WERI-Rb-1 (cell line): ENCODE data around the gene FBXO28.

ENCODE experiments used
- DNase-seq: peaks from one replicate; pipeline ENCODE4 v3.0.0-alpha.2; 2020
- H3K27ac ChIP-seq: fragments of 250-450 bp; sonication (Bioruptor Pico); 2 replicates; pipeline ENCODE4 v1.5.1; 2020; ENCODE audit warnings: mild to moderate bottlenecking, moderate library complexity
- H3K27me3 ChIP-seq: fragments of 250-450 bp; sonication (Bioruptor Pico); 2 replicates; pipeline ENCODE4 v1.5.1; 2021; ENCODE audit warnings: mild to moderate bottlenecking, low read depth, moderate library complexity; ENCODE audit not compliant: insufficient read depth, severe bottlenecking
- H3K36me3 ChIP-seq: fragments of 250-450 bp; sonication (Bioruptor Pico); 2 replicates; pipeline ENCODE4 v1.5.1; 2020; ENCODE audit warnings: mild to moderate bottlenecking, moderate library complexity
- H3K4me3 ChIP-seq: 2 replicates; pipeline ENCODE4 v1.5.1; 2011; ENCODE audit warnings: low read depth, mild to moderate bottlenecking, control low read depth, low read length
- H3K9me3 ChIP-seq: fragments of 250-450 bp; sonication (Bioruptor Pico); 2 replicates; pipeline ENCODE4 v1.5.1; 2021; ENCODE audit warnings: mild to moderate bottlenecking, moderate library complexity; ENCODE audit not compliant: severe bottlenecking
- CTCF ChIP-seq: IDR thresholded peaks from 2 replicates; pipeline ENCODE4 v1.5.1; 2011; ENCODE audit warnings: low read depth, mild to moderate bottlenecking, control low read depth, inconsistent platforms, low read length

The FBXO28 gene

GRCh38 chr1:224170748-224171478, 57.0 kb downstream of the FBXO28 start:
- Histone ChIP-seq H3K4me3 (no peak overlapping the region), H3K36me3 (no peaks in the 10 kb centered on the region), H3K9me3 (no peaks in the 10 kb centered on the region), H3K27ac (no peak overlapping the region), H3K27me3 (no peaks in the 10 kb centered on the region)
- no peak for DNase-seq
- 0 out of 2 replicates have a peak, but pooled peaks have one; percentile 21 for TF ChIP-seq CTCF

- no peak for DNase-seq
- no peak for TF ChIP-seq CTCF
- Histone ChIP-seq H3K36me3 (no peaks in the 10 kb centered on the region), H3K27me3 (no peaks in the 10 kb centered on the region), H3K9me3 (no peaks in the 10 kb centered on the region), H3K4me3 (no peak overlapping the region), H3K27ac (no peak overlapping the region)
Observed at GRCh38 chr1:224172229-224172628, 58.3 kb downstream of the FBXO28 start.

GRCh38 chr1:224173523-224173922, 59.6 kb downstream of the FBXO28 start:
- Histone ChIP-seq H3K9me3 (no peaks in the 10 kb centered on the region), H3K27ac (no peak overlapping the region), H3K36me3 (no peaks in the 10 kb centered on the region), H3K4me3 (no peak overlapping the region), H3K27me3 (no peaks in the 10 kb centered on the region)
- no peak for DNase-seq
- TF ChIP-seq CTCF = no peak

- Histone ChIP-seq H3K9me3 (no peaks in the 10 kb centered on the region), H3K27me3 (no peaks in the 10 kb centered on the region), H3K27ac (no peak overlapping the region), H3K4me3 (no peak overlapping the region), H3K36me3 (no peaks in the 10 kb centered on the region)
- no peak for DNase-seq
- TF ChIP-seq CTCF = no peak
Observed at GRCh38 chr1:224175617-224176016, 61.7 kb downstream of the FBXO28 start.

GRCh38 chr1:224177356-224177999, 63.6 kb downstream of the FBXO28 start:
- no peak overlapping the region for H3K4me3 ChIP-seq
- no peaks in the 10 kb centered on the region for H3K27me3 ChIP-seq
- no peak for DNase-seq
- H3K9me3 ChIP-seq = no peaks in the 10 kb centered on the region
- no peak overlapping the region for H3K27ac ChIP-seq
- TF ChIP-seq CTCF = no peak
- H3K36me3 ChIP-seq = no peaks in the 10 kb centered on the region
